ENCODE data around the gene NAA80. TPM values are rescaled to one million over a fixed set of nuclear protein-coding genes. Genes with fewer than 3 reads are reported as not detected.
A peak's percentile ranks its signal among the peaks of the same experiment; 100 is the strongest.

NAA80 gene
- total and polyA plus RNA-seq, 2 of the 13 experiments (the other 11 are each of a cell fraction or from before 2014, with no cell fraction given), result 3.4 to 8.7 TPM

DNA sequence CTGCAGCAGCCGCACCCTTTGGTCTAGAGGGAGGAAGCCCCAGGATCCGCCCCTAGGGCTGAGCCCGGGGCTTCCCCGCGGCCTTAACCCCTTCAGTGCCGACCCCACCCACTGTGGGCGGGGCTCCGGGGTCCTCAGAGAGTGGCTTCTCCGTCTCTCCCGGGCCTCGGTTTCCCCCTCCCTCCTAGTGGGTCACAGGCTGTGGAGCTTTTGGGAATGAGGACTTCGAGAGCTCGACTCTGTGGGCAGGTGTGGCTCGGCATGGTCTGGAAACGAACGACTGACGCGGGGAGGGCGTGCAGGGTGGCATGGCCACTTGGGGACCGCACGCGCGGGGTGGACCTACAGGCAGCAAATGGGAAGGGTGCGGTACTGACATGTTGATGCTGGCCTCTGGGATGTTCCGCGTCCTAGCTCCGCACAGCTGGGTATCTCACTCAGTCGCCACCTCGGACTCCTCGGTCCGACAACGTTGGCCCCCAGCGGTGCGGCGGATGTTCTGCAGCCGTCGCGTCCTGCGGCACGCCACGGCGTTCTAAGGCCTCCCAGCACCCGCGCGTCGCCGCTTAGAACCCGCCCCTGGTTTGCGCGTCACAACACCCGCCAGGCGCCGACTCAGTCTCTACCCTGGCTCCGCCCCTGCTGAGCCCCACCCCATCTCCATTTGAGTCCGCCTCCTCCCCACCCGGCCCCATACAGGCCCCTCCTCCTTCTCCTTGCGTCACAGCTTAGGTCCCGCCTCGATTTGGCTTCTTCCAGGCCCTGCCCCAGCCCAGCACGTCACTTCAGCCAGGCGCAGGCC is at the start of gene NAA80, which contains the start of gene HYAL3 (continued):
- 0 out of 2 replicates have a peak, but pooled peaks have one; percentile 52 for TF ChIP-seq ZNF678 (CRISPR knock-in tag; IDR thresholded peaks at IDR 0.05)
- no peak; the same call in 1 of the 2 replicates for TF ChIP-seq ZNF468 (CRISPR knock-in tag; IDR thresholded peaks at IDR 0.05)
- no peak for TF ChIP-seq RFX1 (IDR thresholded peaks at IDR 0.05)
- TF ChIP-seq, protein P1, sequence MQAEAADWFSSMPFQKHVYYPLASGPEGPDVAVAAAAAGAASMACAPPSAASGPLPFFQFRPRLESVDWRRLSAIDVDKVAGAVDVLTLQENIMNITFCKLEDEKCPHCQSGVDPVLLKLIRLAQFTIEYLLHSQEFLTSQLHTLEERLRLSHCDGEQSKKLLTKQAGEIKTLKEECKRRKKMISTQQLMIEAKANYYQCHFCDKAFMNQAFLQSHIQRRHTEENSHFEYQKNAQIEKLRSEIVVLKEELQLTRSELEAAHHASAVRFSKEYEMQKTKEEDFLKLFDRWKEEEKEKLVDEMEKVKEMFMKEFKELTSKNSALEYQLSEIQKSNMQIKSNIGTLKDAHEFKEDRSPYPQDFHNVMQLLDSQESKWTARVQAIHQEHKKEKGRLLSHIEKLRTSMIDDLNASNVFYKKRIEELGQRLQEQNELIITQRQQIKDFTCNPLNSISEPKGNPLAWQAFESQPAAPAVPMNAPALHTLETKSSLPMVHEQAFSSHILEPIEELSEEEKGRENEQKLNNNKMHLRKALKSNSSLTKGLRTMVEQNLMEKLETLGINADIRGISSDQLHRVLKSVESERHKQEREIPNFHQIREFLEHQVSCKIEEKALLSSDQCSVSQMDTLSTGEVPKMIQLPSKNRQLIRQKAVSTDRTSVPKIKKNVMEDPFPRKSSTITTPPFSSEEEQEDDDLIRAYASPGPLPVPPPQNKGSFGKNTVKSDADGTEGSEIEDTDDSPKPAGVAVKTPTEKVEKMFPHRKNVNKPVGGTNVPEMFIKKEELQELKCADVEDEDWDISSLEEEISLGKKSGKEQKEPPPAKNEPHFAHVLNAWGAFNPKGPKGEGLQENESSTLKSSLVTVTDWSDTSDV (CRISPR knock-in tag; IDR thresholded peaks at IDR 0.05), result 0 out of 2 replicates have a peak, but pooled peaks have one; percentile 47
- peak; percentile 36; the same call in 1 of the 2 replicates for TF ChIP-seq ZNF451 (CRISPR knock-in tag; IDR thresholded peaks at IDR 0.05)
- TF ChIP-seq, protein P2, sequence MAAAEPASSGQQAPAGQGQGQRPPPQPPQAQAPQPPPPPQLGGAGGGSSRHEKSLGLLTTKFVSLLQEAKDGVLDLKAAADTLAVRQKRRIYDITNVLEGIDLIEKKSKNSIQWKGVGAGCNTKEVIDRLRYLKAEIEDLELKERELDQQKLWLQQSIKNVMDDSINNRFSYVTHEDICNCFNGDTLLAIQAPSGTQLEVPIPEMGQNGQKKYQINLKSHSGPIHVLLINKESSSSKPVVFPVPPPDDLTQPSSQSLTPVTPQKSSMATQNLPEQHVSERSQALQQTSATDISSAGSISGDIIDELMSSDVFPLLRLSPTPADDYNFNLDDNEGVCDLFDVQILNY (CRISPR knock-in tag; conservative IDR thresholded peaks at IDR 0.05), result no peak; the same call in 1 of the 2 replicates
- TF ChIP-seq SCMH1 (CRISPR knock-in tag; IDR thresholded peaks at IDR 0.05; ENCODE audit: borderline replicate concordance), result no peak
- no peak for TF ChIP-seq SETDB1 (CRISPR knock-in tag; IDR thresholded peaks at IDR 0.05; ENCODE audit: borderline replicate concordance)
- 0 out of 2 replicates have a peak, but pooled peaks have one; percentile 38 for TF ChIP-seq ZNF792 (CRISPR knock-in tag; IDR thresholded peaks at IDR 0.05)
- TF ChIP-seq CREB1 (IDR thresholded peaks at IDR 0.05), result peak; percentile 90; the same call in 1 of the 2 replicates
- TF ChIP-seq CREB1 (CRISPR knock-in tag; IDR thresholded peaks at IDR 0.05), result no peak
- TF ChIP-seq ZNF703 (CRISPR knock-in tag; IDR thresholded peaks at IDR 0.05; ENCODE audit: borderline replicate concordance), result peak; percentile 62; the same call in 1 of the 2 replicates
- no peak for TF ChIP-seq ZNF564 (CRISPR knock-in tag; IDR thresholded peaks at IDR 0.05)
- TF ChIP-seq, protein P3, sequence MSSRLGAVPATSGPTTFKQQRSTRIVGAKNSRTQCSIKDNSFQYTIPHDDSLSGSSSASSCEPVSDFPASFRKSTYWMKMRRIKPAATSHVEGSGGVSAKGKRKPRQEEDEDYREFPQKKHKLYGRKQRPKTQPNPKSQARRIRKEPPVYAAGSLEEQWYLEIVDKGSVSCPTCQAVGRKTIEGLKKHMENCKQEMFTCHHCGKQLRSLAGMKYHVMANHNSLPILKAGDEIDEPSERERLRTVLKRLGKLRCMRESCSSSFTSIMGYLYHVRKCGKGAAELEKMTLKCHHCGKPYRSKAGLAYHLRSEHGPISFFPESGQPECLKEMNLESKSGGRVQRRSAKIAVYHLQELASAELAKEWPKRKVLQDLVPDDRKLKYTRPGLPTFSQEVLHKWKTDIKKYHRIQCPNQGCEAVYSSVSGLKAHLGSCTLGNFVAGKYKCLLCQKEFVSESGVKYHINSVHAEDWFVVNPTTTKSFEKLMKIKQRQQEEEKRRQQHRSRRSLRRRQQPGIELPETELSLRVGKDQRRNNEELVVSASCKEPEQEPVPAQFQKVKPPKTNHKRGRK (CRISPR knock-in tag; IDR thresholded peaks at IDR 0.05), result no peak
- TF ChIP-seq CENPX (CRISPR knock-in tag; IDR thresholded peaks at IDR 0.05), result no peak
- TF ChIP-seq, protein P4, sequence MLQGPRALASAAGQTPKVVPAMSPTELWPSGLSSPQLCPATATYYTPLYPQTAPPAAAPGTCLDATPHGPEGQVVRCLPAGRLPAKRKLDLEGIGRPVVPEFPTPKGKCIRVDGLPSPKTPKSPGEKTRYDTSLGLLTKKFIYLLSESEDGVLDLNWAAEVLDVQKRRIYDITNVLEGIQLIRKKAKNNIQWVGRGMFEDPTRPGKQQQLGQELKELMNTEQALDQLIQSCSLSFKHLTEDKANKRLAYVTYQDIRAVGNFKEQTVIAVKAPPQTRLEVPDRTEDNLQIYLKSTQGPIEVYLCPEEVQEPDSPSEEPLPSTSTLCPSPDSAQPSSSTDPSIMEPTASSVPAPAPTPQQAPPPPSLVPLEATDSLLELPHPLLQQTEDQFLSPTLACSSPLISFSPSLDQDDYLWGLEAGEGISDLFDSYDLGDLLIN (CRISPR knock-in tag; IDR thresholded peaks at IDR 0.05; ENCODE audit: borderline replicate concordance), result no peak; the same call in 1 of the 2 replicates
- TF ChIP-seq KDM5B (CRISPR knock-in tag; IDR thresholded peaks at IDR 0.05; ENCODE audit: borderline replicate concordance), result peak; percentile 84; the same call in 1 of the 2 replicates
- TF ChIP-seq ELF1 (CRISPR knock-in tag; IDR thresholded peaks at IDR 0.05), result peak; percentile 13; the same call in 1 of the 2 replicates
- TF ChIP-seq ZNF672 (CRISPR knock-in tag; IDR thresholded peaks at IDR 0.05), result no peak
- no peak for TF ChIP-seq MYNN (CRISPR knock-in tag; IDR thresholded peaks at IDR 0.05; ENCODE audit: low read depth)
- TF ChIP-seq ZNF784 (CRISPR knock-in tag; IDR thresholded peaks at IDR 0.05; ENCODE audit: borderline replicate concordance), result no peak
- TF ChIP-seq ZNF619 (CRISPR knock-in tag; IDR thresholded peaks at IDR 0.05), result no peak
- TF ChIP-seq ZKSCAN5 (CRISPR knock-in tag; IDR thresholded peaks at IDR 0.05), result no peak
